ES-I3 (cell line): ENCODE data around the gene ZNF750.

Experiments used
- H3K36me3 ChIP-seq: 2 replicates; pipeline ENCODE4 v1.6.1; 2013; ENCODE audit warnings: mild to moderate bottlenecking, low read length, control low read depth, moderate library complexity; ENCODE audit not compliant: insufficient read depth
- H3K4me1 ChIP-seq: 2 replicates; pipeline ENCODE4 v1.6.1; 2013; ENCODE audit warnings: mild to moderate bottlenecking, control low read depth, low read length; ENCODE audit not compliant: insufficient read depth
- H3K9ac ChIP-seq: 2 replicates; pipeline ENCODE4 v1.6.1; 2013; ENCODE audit warnings: low read depth, mild to moderate bottlenecking, low read length, moderate library complexity
- H3K9me3 ChIP-seq: 2 replicates; pipeline ENCODE4 v1.6.1; 2013; ENCODE audit warnings: mild to moderate bottlenecking, low read length, moderate library complexity; ENCODE audit not compliant: control insufficient read depth, insufficient read depth

ZNF750 gene

GRCh38 chr17:82840431-82840831 lies 609 bp upstream of the ZNF750 start:
- H3K9ac ChIP-seq: no peak overlapping the region
- H3K36me3 ChIP-seq: no peaks in the 10 kb centered on the region
- H3K4me1 ChIP-seq: peaks cover 30% of the 10 kb centered on the region
- no peaks in the 10 kb centered on the region for H3K9me3 ChIP-seq

- Histone ChIP-seq H3K9me3 (no peaks in the 10 kb centered on the region), H3K36me3 (no peaks in the 10 kb centered on the region), H3K9ac (no peak overlapping the region), H3K4me1 (peaks cover 26% of the 10 kb centered on the region)
Measured at GRCh38 chr17:82838386-82839063, 1.3 kb downstream of the ZNF750 start.

DNA sequence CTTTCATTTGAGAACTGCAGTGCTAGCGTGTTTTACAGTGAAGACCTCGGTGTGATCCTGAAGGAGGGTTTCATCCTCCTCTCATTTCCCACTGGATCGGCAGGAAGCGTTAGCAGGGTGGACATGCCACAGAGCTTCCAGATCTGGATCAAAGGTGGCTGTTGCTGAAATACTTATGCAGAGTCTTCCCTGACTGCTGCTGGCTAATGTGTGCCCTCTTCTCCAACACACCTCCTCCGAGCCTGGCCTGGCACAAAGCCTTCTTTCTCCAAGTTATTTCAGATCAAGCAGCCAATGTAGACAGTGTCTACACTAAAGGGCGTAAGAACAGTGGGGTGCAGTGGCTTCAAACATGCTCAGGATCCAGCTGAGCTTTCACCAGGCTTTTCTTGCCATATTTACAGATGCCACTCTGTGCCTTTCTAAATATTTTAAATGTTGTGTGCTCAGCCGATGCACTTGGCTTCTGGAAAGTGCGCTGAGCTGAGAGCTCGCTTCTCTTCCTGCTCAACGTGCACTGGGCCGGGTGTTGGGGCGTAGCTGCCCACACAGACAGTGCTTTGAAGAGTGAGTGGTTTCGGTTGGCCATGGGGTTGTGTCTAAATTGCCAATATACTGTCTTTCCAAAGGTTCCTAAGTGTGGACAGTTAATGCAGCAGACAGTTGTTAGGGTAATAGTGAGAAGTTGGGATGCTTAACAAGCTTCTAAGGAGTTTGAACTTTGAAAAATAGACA lies 2.1 kb downstream of the ZNF750 start:
- H3K36me3 ChIP-seq: no peaks in the 10 kb centered on the region
- H3K9me3 ChIP-seq: no peaks in the 10 kb centered on the region
- no peak overlapping the region for H3K9ac ChIP-seq
- peaks cover 26% of the 10 kb centered on the region for H3K4me1 ChIP-seq

DNA sequence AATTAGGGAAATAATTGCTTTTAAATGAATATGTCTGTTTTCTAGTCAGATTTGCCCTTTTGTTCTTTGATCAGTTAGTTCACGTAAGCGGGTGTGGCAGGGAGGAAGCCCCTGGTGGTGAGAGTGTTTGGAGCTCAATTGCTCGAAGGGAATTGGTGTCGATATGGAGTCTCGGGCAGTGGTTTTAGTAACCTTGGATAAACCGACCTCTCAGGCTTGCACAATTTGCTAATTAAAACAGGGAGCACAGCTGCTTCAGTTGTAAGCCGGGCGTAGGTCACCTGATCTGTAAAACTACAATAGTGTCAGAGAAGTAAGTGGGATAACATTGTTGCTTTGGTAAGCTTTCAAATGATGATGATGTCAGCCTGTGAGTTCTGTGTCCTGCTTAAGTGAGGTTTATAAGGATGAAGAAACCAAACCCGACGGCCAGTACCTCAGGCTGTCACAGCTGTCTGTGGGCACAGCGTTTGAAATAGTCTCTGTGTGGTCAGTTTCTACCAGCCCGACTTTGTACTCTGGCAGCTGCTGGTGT lies 2.9 kb downstream of the ZNF750 start:
- Histone ChIP-seq H3K36me3 (no peaks in the 10 kb centered on the region), H3K9ac (no peak overlapping the region), H3K4me1 (peaks cover 26% of the 10 kb centered on the region), H3K9me3 (no peaks in the 10 kb centered on the region)

GRCh38 chr17:82835766-82836512 lies 3.9 kb downstream of the ZNF750 start:
- Histone ChIP-seq H3K9ac (no peak overlapping the region), H3K9me3 (no peaks in the 10 kb centered on the region), H3K36me3 (no peaks in the 10 kb centered on the region), H3K4me1 (peaks cover 26% of the 10 kb centered on the region)

DNA sequence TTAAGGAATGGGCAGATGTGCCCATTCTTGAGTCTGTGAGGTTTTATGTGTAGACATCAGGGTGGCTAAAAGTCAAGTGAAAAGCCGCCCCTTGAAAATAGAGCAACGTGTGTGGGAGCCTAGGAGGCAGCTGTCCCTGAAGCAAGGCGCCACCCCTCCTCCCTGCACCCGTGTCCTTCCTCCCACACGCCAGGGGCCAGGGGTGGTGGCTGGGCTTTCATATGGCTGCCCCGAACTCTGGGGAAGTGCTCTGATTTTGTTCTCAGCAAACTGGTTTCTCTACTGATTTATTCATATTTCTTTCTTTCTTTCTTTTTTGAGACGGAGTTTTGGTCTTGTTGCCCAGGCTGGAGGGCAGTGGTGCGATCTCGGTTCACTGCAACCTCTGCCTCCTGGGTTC lies 4.7 kb downstream of the ZNF750 start:
- no peaks in the 10 kb centered on the region for H3K9me3 ChIP-seq
- H3K36me3 ChIP-seq: no peaks in the 10 kb centered on the region
- peaks cover 20% of the 10 kb centered on the region for H3K4me1 ChIP-seq
- no peak overlapping the region for H3K9ac ChIP-seq

DNA sequence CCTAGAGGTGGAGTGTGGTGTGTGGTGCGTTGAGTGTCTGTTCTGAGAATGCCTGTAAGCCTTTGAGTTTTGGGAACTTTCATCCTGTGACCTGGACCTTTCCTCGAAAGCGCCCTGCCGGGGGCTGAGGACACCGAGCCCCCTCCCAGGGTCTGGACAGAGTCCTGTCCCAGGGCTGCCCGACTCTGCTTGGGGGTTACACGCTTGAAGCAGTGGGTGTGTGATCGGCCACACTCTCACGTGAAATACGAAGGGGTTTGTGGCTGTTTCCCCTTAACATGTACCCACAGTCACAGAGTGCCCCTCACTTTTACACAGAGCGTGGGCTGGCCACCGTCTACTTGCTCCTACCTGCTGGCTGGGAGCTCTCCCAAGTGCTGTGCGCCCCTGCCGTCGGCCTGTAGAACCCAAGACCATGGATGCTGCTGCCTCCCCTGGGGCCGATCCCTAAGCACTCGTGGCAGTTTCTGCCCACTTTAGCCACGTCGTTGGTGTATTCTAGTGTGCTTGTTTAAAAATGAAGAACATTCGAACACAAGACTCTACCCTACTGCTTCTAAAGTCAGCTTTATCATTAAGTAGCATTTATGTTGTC lies 6.8 kb downstream of the ZNF750 start:
- Histone ChIP-seq H3K36me3 (peaks cover 8% of the 10 kb centered on the region; the same call in 1 of the 2 replicates), H3K9me3 (no peaks in the 10 kb centered on the region), H3K9ac (no peak overlapping the region), H3K4me1 (peaks cover 10% of the 10 kb centered on the region)

GRCh38 chr17:82832411-82832810 lies 7.4 kb downstream of the ZNF750 start:
- H3K9me3 ChIP-seq: no peaks in the 10 kb centered on the region
- no peak overlapping the region for H3K9ac ChIP-seq
- peaks cover 14% of the 10 kb centered on the region for H3K36me3 ChIP-seq

GRCh38 chr17:82831818-82832200 lies 8.0 kb downstream of the ZNF750 start:
- H3K9ac ChIP-seq: no peak overlapping the region

More at GRCh38 chr17:82832411-82832810, 7.4 kb downstream of the ZNF750 start:
- H3K4me1 ChIP-seq: peaks cover 10% of the 10 kb centered on the region

GRCh38 chr17:82831041-82831817 lies 8.6 kb downstream of the ZNF750 start:
- Histone ChIP-seq H3K36me3 (peaks cover 18% of the 10 kb centered on the region), H3K4me1 (peaks cover under 1% of the 10 kb centered on the region; the same call in 1 of the 2 replicates), H3K9ac (no peak overlapping the region), H3K9me3 (no peaks in the 10 kb centered on the region)

More at GRCh38 chr17:82831818-82832200, 8.0 kb downstream of the ZNF750 start:
- Histone ChIP-seq H3K36me3 (peaks cover 17% of the 10 kb centered on the region), H3K9me3 (no peaks in the 10 kb centered on the region), H3K4me1 (peaks cover 6% of the 10 kb centered on the region; the same call in 1 of the 2 replicates)

GRCh38 chr17:82830249-82830661 lies 9.6 kb downstream of the ZNF750 start:
- Histone ChIP-seq H3K9ac (no peak overlapping the region), H3K9me3 (no peaks in the 10 kb centered on the region), H3K4me1 (no peaks in the 10 kb centered on the region), H3K36me3 (peaks cover 18% of the 10 kb centered on the region)

GRCh38 chr17:82828875-82829487 lies 10.8 kb downstream of the ZNF750 start:
- Histone ChIP-seq H3K36me3 (peaks cover 18% of the 10 kb centered on the region), H3K9ac (no peak overlapping the region), H3K4me1 (no peaks in the 10 kb centered on the region), H3K9me3 (no peaks in the 10 kb centered on the region)

DNA sequence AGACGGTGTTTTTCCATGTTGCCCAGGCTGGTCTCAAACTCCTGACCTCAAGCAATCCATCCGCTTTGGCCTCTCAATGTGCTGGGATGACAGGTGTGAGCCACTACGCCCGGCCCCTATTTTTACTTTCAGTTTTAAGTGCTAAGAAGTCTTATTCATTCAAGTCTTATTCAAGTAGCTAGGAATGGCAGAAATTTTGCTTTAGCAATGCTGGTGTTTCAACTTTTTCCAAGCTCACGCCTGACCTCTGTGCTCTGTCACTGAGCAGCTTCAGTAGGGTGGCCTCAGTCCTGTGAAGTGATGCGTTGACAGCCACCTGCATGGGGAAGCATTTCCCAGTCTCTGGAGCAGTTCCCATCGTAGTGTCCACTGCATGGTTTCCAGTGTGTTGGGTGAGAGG lies 12.9 kb downstream of the ZNF750 start:
- Histone ChIP-seq H3K4me1 (no peaks in the 10 kb centered on the region; the same call in 1 of the 2 replicates), H3K36me3 (peaks cover 25% of the 10 kb centered on the region), H3K9ac (no peak overlapping the region), H3K9me3 (no peaks in the 10 kb centered on the region)
